ENCODE measurements around the gene SHISA9. TPM values are rescaled to one million over a fixed set of nuclear protein-coding genes. Genes with fewer than 3 reads are reported as not detected.

Gene SHISA9
- total RNA-seq, 3 donors from 2014 or later (not counting 1 experiment from before 2014, with no cell fraction given) = 0.05 TPM; not detected in 2

DNA sequence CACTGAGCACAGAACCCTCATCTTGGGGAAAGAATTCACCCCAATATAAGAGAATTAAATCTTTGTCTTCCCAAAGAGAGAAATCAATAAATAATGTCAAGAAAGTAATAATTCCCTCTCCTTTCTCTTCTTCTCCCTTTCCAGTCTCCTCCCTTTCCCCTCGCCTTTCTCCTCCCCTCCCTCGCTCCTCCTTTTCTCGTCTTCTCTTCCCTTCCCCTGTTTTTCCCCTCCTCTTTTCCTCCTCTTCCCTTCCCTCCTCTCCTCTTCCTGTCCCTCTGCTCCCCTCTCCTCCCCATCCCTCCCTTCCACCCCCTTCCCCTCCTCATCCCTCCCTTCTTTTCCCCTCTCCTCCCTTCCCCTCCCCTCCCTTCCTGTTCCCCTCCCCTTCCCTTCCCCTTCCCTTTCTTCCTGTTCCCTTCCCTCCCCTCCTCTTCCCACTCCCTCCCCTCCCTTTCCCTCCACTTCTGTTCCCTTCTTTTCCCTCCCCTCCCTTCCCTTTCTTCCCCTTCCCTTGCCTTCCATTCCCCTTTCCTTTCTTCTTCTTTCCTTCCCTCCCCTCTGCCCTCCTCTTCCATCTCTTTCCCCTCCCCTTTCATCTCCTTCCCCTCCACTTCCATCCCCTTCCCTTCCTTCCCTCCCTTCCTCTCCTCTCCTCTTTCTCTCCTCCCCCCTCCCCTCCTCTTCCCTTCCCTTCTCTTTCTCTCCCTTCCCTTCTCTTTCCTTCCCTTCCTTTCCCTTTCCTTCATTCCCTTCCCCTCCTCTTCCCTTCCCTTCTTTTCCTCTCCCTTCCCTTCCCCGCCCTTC lies 363.6 kb downstream of the SHISA9 start:
- WGBS (ENCODE audit: insufficient coverage) = 79% methylated on average over 4 of the region's 4 CpGs

DNA sequence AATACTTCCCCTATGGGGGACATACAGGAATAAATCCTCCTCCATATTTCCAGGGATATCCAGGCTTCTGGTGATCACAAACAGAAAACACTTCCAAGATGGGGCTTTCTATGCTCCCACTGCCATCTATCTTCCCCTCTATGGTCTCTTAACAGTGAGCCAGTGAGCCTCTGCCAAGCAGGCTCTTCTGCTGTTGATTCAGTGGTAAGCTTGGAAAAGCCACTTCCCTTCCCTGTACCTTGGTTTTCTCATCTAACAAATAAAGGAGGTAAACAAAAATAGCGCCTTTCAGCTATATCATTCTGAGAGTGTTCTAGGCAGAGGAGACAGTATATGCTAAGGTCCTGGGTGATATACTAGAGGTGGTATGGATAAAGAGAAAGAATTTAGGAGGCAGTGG lies 368.0 kb downstream of the SHISA9 start:
- H3K4me1 Mint-ChIP-seq = no peaks in the 10 kb centered on the region
- H3K27ac ChIP-seq (ENCODE audit: low read length) = no peak overlapping the region
- no peak for ATAC-seq
- H3K4me3 Mint-ChIP-seq = no peak overlapping the region
- no peak for TF ChIP-seq CTCF (IDR thresholded peaks at IDR 0.05)
- WGBS (ENCODE audit: insufficient coverage) = 100% methylated on average over 1 of the region's 1 CpG
- intact Hi-C loops (cut with micrococcal nuclease) = no loop called here
- no peaks in the 10 kb centered on the region for H3K36me3 ChIP-seq (ENCODE audit: control insufficient read depth, insufficient read depth, low read length)
- no peaks in the 10 kb centered on the region for H3K36me3 Mint-ChIP-seq
- no peaks in the 10 kb centered on the region for H3K9me3 ChIP-seq (ENCODE audit: control insufficient read depth, insufficient read depth, low read length)
- no peaks in the 10 kb centered on the region for H3K27me3 ChIP-seq (ENCODE audit: control insufficient read depth, insufficient read depth, low read length)
- no peaks in the 10 kb centered on the region for H3K4me1 ChIP-seq (ENCODE audit: control insufficient read depth, insufficient read depth, low read length)
- no peak overlapping the region for H3K27ac Mint-ChIP-seq
- peaks cover 0 to 6% of the 10 kb centered on the region in 2 donors for H3K27me3 Mint-ChIP-seq (ENCODE audit: low read depth in 2 of 2)
- no peak for DNase-seq
- H3K4me3 ChIP-seq (ENCODE audit: low read length) = no peak overlapping the region
- H3K9me3 Mint-ChIP-seq = peaks cover 4 to 6% of the 10 kb centered on the region in 2 donors

More for the DNA sequence above, 363.6 kb downstream of the SHISA9 start:
- Mint-ChIP-seq H3K27ac (no peak overlapping the region), H3K36me3 (no peaks in the 10 kb centered on the region), H3K4me1 (no peaks in the 10 kb centered on the region), H3K27me3 (ENCODE audit: low read depth in 2 of 2) (peaks cover 0 to 6% of the 10 kb centered on the region in 2 donors), H3K9me3 (peaks cover 7% of the 10 kb centered on the region in 2 donors), H3K4me3 (no peak overlapping the region)
- Histone ChIP-seq H3K4me1 (ENCODE audit: control insufficient read depth, insufficient read depth, low read length) (no peaks in the 10 kb centered on the region), H3K27ac (ENCODE audit: low read length) (no peak overlapping the region), H3K9me3 (ENCODE audit: control insufficient read depth, insufficient read depth, low read length) (no peaks in the 10 kb centered on the region), H3K27me3 (ENCODE audit: control insufficient read depth, insufficient read depth, low read length) (no peaks in the 10 kb centered on the region), H3K36me3 (ENCODE audit: control insufficient read depth, insufficient read depth, low read length) (no peaks in the 10 kb centered on the region), H3K4me3 (ENCODE audit: low read length) (no peak overlapping the region)
- TF ChIP-seq CTCF (IDR thresholded peaks at IDR 0.05) = no peak
- DNase-seq (no peak), ATAC-seq (no peak)
- intact Hi-C loops (cut with micrococcal nuclease) = no loop called here

GRCh38 chr16:13269905-13270528 lies 368.6 kb downstream of the SHISA9 start:
- intact Hi-C loops (cut with micrococcal nuclease) = no loop called here
- TF ChIP-seq CTCF (IDR thresholded peaks at IDR 0.05) = no peak
- ATAC-seq (no peak), DNase-seq (no peak)
- H3K27me3 Mint-ChIP-seq (ENCODE audit: low read depth in 2 of 2) = peaks cover 0 to 6% of the 10 kb centered on the region in 2 donors
- peaks cover 4 to 6% of the 10 kb centered on the region in 2 donors for H3K9me3 Mint-ChIP-seq
- H3K4me3 Mint-ChIP-seq = no peak overlapping the region
- H3K4me3 ChIP-seq (ENCODE audit: low read length) = no peak overlapping the region
- H3K36me3 Mint-ChIP-seq = no peaks in the 10 kb centered on the region
- no peaks in the 10 kb centered on the region for H3K4me1 ChIP-seq (ENCODE audit: control insufficient read depth, insufficient read depth, low read length)
- WGBS (ENCODE audit: insufficient coverage) = 49% methylated on average over 5 of the region's 5 CpGs
- H3K27ac ChIP-seq (ENCODE audit: low read length) = no peak overlapping the region
- no peaks in the 10 kb centered on the region for H3K4me1 Mint-ChIP-seq
- no peaks in the 10 kb centered on the region for H3K36me3 ChIP-seq (ENCODE audit: control insufficient read depth, insufficient read depth, low read length)
- no peak overlapping the region for H3K27ac Mint-ChIP-seq
- H3K27me3 ChIP-seq (ENCODE audit: control insufficient read depth, insufficient read depth, low read length) = no peaks in the 10 kb centered on the region
- no peaks in the 10 kb centered on the region for H3K9me3 ChIP-seq (ENCODE audit: control insufficient read depth, insufficient read depth, low read length)
